K562 treated with DMSO at 1 percent for 24 hours (cell line): ENCODE data around the gene CHADL. TPM values are rescaled to one million over a fixed set of nuclear protein-coding genes. Genes with fewer than 3 reads are reported as not detected.

Experiments
- total RNA-seq: library from RNA; unstranded; fragments of 300-600 nt; gene quantifications from 2 replicates; pipeline ENCODE4 v1.2.3, GENCODE V29; 2022; ENCODE audit warnings: low read depth; ENCODE audit not compliant: insufficient read depth

CHADL gene
- total RNA-seq = not detected in 2 replicates

GRCh38 chr22:41240377-41241132 lies at the start of gene CHADL:
TSS of gene CHADL (minus strand) at chr22:41240931. CDS start at chr22:41240881, 50 bp downstream.

GRCh38 chr22:41285820-41286638 lies 45.3 kb upstream of the CHADL start, which contains the start of gene RANGAP1:
TSS of gene RANGAP1 (minus strand) at chr22:41286187. CDS start at chr22:41281044, 5,143 bp downstream.

GRCh38 chr22:41204992-41205900 lies 35.5 kb downstream of the CHADL start, which contains the start of gene L3MBTL2:
TSS of gene L3MBTL2 (plus strand) at chr22:41205312. CDS start at chr22:41205363, 51 bp downstream.

Other genes starting within 250 kb of the CHADL start
- 18.9 and 23.1 TPM in 2 replicates for gene EP300, start 148.3 kb downstream of the CHADL start, total RNA-seq
- 14.6 and 16.2 TPM in 2 replicates for gene L3MBTL2, start 35.6 kb downstream of the CHADL start, total RNA-seq
- gene RANGAP1, start 45.3 kb upstream of the CHADL start, total RNA-seq = 149 TPM in 2 replicates
- 37.5 and 37.6 TPM in 2 replicates for gene ZC3H7B, start 60.6 kb upstream of the CHADL start, total RNA-seq
- 0.74 and 1.2 TPM in 2 replicates for gene TEF, start 141.0 kb upstream of the CHADL start, total RNA-seq
- gene TOB2, start 205.9 kb upstream of the CHADL start, total RNA-seq = 18.8 and 19.0 TPM in 2 replicates
- gene PHF5A, start 227.8 kb upstream of the CHADL start, total RNA-seq = 35.0 and 41.3 TPM in 2 replicates
- 108 and 112 TPM in 2 replicates for gene ACO2, start 228.2 kb upstream of the CHADL start, total RNA-seq